Hypothalamus (tissue), 51 donors: ENCODE measurements around the gene CCDC88A.
"Not testable (repeated sequence)": the region's sequence is repeated elsewhere in the genome, so short reads cannot be mapped to it uniquely, and the experiment has no call there.

ENCODE experiments used
- DNase-seq, 51 donors: peaks; one replicate each; lab custom pipeline; 2025; lab: John Stamatoyannopoulos, UW

The CCDC88A gene

DNA sequence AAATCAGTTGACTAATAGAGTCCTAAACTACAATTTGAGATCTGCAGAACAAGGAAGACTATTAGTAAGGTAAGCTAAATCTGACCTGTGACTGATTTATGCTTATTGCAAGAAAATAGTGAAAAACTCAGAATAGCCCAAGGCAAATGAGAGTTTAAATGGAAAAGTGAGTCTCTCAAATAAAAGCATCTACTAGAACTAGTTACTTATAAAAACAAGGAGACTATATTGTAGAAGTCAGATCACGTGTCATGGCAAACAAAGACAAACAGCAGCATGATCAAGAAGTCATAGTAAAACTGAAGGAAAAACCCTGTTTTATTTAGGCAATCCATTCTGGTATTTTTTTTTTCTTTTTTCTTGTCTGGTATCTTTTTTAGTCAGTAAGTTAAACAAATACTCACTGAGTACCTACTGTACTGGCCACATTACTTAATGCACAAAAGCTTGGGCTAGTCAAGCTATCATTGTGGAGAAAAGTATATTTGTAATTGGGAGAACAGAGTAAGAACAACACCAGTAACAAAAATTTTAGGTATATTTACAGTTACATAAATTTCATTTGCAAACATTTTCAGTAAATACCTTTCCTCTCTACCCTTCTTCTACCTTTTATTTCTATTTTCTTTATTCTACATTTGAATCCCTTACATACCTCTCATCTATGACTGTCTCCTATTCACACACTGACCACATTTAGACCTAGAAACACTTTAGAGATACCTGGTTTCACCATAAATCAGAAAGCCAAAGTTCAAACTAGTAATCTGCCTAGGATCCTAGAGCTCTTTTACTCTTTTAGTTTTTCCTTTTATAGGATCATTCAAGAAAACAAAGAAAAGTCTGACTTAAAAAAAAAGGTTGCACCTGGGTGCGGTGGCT is 23.7 kb downstream of the CCDC88A start:
- DNase-seq, result no peak

DNA sequence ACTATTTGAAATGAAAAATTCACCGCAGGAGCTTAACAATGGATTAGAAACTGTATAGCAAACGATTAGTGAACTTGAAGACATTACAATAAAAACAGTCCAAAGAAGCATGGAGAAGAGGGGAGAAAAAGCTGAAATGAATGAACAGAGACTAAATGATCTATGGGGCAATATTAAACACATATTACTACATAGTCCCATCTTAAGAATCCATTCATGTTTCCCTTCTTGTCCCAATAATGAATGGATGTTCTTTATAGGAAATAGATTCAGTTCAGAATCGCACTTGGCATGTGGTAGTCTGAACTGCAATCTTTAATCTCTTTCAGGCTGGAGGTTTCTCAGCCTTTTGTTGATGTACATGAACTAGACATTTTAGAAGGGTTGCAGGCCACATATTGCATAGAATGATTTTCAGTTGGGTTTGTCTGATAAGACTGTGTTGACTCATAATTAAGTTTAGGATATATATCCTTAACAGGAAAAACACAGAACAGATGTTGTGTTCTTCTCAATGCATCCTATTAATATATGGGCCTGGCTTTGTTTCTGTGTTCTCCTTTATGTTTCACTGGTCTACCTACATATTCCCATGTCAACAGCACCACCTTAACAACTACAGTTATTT is 27.9 kb downstream of the CCDC88A start:
- DNase-seq, result no peak

DNA sequence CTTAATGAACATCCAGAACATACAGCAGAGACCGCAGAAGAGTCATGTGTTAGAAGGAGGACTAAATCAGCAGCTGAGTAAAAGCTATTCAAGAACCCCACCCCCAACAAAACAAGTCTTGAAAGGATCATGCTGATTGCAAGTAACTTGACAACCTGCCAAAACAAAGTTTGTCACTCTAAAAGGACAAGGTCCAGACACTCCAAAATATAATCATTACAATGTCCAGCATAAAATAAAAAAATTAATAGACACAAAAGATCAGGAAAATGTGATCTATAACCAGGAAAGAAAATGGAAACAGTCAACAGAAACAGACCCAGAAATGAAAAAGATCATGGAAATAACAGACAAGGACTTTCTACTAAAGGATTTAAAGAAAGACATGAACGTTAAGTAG is 28.5 kb downstream of the CCDC88A start:
- DNase-seq, result no peak

DNA sequence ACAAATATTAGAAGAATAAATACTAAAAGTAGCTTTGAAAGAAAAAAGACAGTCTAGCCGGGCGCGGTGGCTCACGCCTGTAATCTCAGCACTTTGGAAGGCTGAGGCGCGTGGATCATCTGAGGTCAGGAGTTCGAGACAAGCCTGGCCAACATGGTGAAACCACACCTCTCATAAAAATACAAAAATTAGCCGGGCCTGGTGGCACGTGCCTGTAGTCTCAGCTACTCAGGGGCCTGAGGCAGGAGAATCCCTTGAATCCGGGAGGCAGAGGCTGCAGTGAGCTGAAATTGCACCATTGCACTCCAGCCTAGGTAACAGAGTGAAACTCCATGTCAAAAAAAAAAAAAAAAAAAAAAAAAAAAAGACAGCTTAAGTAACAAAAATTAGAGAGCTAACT is 34.1 kb downstream of the CCDC88A start:
- DNase-seq, result not testable (repeated sequence)

DNA sequence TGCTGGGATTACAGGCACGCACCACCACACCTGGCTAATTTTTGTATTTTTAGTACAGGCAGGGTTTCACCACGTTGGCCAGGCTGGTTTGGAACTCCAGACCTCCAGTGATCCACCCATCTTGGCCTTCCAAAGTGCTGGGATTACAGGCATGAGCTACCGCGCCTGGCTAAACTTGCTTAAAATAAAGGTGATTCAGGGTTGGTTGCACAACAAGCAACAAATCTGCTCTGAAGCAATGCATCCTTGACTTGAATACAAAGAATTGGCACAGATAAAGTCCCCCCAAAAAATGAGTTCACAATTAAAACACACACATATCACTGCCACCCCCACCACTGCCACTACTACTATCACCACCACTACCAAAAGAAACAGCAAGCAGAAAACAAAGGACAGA is 34.9 kb downstream of the CCDC88A start:
- DNase-seq, result no peak

DNA sequence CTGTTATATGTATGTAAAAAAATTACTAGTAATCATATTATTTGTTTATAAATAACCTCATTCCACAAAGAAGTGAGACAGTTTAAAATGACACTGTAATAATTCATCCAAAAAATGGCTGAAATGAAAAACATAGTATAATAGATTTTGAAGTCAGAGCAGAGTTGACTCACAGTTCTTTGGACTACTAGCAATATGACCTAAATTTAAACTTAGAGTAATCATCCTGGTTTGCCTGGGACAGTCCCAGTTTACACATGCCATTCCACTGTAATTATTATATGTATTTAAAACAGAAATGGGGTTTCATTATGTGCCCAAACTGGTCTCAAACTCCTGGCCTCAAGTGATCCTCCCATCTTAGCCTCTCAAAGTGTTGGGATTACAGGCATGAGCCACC is 48.3 kb downstream of the CCDC88A start:
- no peak for DNase-seq

DNA sequence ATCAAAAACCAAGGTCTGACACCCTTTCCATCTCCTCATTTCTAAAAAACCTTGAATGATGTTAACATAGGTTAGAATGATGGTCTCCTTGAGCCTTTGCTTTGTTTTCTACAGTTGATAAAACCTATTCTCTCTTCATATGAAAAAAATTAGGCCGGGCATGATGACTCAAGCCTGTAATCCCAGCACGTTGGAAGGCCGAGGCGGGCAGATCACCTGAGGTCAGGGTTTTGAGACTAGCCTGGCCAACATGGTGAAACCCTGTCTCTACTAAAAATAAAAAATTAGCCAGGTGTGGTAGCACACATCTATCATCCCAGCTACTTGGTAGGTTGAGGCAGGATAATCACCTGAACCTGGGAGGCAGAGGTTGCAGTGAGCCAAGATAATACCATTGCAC is 49.4 kb downstream of the CCDC88A start:
- no peak for DNase-seq

DNA sequence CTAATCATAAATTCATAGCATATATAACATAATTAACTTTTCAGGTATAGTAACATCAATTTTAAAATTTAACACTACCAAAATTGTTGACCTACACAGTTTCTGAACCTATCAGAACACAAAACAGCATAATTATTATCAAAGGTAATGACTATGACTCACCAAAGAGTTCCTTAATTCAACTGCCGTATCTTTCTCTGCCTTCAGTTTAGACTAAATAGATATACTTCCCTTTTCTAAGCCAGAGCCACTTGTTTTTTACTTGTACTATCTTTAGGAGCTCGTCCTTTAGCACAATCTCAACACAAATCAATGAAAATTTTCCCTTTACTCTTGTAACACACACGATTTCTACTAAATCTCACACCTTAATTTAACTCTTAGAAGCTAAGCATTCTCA is 54.4 kb downstream of the CCDC88A start:
- peak in 1 of 51 donors; percentile 16 for DNase-seq

DNA sequence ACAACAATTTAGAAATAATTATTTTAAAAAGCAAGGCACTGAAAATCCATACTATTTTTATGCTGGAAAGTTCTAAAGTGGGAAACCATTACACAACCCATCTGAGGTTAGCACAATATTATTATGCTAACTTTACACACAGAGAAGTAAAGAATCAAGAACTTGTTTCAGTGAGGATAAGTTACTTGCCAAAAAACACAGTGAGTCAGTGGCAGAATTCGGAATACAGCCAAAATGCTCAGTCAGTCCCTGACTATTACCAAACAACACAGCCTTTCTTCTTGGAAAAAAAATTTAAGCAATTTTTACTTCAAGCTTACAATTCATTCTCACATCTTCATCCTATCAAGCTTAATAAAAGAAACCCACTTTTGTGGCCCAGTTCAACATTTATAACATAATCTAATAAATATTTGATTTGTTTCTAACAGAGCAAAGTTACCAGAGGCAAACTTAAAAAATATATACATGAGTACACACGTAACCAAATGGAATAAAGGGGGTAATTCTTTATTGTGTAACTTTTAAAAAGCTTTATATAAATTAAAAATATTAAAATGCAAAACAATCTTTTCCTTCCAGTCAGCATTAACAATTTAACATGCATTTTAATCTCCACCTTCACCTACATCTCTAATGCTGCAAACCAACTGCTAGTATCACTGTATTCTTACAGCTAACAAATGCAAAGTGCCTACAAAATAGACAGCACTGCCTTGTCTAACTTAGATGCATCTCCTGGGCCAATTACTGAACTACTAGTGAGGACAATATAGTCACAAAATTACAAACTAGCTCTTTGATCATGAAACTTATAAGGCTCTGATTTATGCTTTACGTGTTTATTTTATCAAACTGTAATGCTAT is 55.2 kb downstream of the CCDC88A start:
- peak in 29 of 51 donors; percentile 1 to 80 (median 30) for DNase-seq

DNA sequence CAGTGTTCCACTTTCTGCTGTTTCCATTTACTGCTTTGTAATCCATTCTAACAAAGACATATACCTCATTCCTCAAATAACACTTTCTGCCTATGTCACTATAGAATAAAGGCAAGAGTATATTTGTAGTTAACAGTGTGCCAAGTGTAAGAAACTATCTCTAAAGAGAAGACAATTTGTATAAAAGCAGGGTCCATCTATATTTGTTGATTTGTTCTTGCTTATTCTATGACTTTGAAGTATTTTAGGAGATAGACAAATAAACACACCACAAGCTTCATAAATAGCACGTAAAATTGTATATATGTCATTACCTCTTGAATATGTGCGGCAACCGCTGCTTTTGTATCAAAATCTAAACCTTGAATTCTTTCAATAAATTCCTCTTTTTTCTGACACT is 56.0 kb downstream of the CCDC88A start:
- no peak for DNase-seq

DNA sequence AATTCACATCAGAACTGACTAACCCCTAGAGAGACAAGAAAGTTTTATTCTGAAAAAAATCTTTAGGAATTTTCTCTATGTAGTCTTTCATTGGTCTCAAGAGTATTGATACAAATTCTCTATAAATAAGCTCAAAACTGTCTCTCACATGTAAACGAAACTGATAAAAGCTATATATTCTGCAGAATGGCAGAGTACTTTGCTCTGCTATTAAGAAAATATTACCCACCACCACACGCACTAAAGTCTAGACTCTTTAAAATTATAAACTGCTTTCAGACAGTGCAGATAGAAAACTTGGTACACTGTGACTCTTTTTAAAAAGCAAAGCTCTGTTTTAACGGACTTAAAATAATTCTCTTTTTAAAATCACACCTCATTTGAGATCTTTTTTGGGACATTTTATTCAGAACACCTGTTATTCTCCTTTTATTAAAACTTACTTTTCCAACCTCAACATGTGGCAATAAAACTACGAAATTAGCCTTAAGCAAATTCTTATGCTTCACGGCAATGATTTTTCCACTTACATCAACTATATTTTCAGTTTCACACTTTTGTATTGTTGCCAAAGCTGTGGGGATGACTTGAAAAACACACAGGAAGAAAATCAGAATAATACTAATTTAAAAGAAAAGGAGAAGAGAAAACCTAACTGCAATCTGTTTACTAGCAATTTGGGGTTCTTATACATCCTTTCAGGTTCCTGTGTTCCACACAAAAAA is 58.0 kb downstream of the CCDC88A start:
- DNase-seq, result no peak

DNA sequence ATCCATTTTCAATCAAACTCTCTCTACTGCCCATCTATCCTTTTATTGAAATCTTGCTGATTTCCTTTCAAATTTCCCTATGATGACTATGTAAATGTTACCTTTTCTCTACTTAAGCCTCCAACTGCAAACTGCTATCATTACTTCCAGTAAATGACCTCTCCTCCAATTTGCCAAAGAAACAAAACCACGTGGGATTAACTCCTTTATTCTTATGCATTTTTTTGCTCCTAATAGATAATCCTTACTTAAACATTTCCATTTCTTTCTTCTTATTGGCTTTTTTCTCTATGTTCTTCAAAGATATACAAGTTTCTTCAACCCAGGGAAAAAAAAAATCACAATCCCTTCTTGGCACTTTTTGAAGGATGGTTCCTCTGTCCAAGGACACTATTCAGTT is 61.2 kb downstream of the CCDC88A start:
- DNase-seq, result no peak

DNA sequence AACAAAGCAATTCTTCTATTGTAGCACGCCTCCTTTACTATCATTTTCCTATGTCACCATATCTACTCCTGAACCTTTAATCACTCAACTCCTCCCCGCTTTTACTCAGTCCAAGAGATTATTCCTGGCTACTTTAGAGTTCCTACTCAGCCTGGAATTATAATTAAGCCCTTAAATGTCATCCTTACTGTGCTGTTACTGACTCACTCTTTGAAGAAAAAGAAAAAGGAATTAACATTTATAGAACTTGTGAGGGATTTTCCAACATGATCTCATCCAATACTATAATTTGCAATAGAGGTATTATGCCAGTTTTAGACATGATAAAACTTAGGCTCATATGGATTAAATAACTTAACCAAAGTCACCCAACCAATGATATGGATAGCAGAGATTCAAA is 61.7 kb downstream of the CCDC88A start:
- peak in 1 of 51 donors; percentile 7 for DNase-seq

DNA sequence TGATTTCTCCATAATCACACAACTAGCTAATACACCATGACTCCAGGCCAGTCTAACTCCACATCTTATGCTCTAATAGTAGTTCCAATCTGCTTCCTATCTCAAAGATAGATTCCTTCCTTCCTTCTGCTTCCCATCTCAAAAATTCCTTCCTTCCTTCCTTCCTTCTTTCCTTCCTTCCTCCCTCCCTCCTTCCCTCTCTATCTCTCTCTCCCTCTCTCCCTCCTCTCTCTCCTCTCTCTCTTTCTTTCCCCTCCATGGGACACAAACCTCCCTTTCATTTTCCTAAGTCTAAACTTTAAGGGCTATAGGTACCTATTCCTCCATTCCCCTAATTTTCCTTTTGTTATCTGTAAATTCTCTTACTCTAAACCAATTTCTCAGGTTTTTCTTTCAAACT is 62.5 kb downstream of the CCDC88A start:
- no peak for DNase-seq

DNA sequence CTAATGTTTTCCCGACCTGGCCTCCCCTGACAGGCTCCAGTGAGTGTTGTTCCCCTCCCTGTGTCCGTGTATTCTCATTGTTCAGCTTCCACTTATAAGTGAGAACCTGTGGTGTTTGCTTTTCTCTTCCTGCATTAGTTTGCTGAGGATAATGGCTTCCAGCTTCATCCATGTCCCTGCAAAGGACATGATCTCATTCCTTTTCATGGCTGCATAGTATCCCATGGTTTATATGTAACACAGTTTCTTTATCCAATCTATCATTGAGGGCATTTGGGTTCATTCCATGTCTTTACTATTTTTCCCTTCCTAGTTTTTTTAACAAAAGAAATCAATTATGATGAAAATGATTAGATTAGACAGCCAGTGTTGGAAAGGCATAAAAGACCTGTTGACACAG is 63.5 kb downstream of the CCDC88A start:
- DNase-seq, result not testable (repeated sequence)

DNA sequence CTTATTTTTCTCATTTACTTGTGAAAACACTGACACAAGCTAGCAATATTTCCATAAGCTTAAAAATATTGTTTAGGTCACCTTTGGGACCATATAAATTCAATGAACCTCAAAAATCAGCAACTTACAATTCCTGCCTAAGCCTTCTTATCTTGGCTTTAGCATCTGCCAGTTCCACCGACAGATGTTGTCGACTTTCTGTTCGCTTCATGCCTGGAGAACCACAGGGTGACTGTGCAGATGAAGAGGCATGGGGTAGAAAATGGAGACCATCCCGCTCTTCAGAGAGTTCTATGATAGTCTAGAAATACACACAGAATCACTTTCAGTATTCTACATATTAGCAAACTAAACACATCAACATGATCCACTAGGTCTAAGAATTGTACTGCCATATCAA is 64.2 kb downstream of the CCDC88A start:
- DNase-seq, result no peak

DNA sequence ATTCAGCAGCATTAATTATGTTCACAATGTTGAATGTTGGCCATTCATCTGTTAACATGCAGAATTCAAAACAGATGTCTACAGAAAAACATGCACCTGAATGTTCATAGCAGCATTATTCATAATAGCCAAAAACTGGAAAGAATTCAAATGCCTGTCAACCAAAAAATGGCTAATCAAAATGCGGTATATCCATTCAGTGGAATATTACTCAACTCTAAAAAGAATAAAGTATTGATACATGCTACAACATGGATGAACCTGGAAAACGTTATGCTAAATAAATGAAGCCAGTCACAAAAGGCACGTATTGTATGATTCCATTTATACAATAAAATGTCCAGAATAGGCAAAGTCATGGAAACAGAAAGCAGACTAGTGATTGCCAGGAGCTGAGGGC is 68.0 kb downstream of the CCDC88A start:
- DNase-seq, result no peak

DNA sequence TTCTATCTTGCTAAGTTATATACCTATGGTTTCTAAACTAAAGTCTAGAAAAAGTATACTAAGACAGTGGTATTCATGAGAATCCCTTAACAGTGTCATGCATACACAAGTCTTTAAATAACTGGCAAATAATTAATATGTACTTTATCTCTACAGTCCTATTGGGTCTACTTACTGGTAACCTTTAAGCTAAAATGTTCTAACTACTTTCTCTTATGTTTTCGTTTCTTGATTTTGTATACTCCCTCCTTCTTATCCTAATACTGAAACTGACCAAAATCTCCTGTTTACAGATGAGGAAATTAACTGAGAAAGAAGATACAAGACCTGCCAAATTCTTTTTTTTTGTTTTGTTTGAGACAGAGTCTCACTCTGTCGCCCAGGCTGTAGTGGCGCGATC is 74.6 kb downstream of the CCDC88A start:
- DNase-seq, result no peak

DNA sequence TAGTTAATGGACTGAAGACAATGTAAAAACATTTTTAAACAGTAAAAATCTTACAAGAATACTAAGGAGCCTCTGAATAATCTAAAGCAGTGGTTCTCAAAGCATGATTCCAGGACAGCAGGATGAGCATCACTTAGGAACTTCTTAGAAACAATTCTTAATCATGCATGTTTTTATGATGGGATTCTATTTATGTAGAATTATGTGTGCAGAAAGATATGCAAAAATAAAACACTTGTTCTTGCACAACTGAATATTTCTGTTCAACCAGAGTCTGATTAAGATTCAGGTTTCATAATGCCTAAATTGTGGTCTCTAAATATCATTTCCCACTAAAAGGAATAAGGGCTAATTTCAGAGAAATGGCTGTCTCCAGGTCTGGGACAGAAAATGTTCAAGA is 81.4 kb downstream of the CCDC88A start:
- DNase-seq, result no peak

DNA sequence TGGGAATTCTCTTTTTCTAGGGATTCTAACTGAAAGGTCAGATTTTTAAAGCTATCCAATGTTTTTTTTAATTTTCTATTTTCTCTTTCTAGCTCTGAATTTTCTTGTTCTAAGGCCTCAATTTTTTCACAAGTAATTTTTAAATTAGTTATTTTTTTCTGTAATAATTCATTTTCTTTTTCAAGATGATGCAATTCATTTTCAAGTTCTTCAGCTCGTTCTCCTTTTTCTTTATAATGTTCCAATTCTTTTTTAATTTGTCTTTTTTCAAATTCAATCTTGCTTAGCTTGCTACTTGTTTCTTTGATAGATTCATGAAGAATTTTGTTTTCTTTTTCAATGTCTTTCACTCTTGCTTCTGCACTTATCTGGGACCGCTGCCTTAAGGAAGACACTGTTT is 84.9 kb downstream of the CCDC88A start:
- DNase-seq, result no peak
